ENCODE data around the gene MRGPRE.

Gene MRGPRE

GRCh38 chr11:3226846-3227567 is 5.2 kb downstream of the MRGPRE start:
- no peak for DNase-seq (ENCODE audit: low read depth)

GRCh38 chr11:3225826-3226750 is 6.1 kb downstream of the MRGPRE start:
- DNase-seq (ENCODE audit: low read depth): no peak

GRCh38 chr11:3225159-3225758 is 7.0 kb downstream of the MRGPRE start:
- DNase-seq (ENCODE audit: low read depth): no peak

- DNase-seq (ENCODE audit: low read depth): no peak
Observed at GRCh38 chr11:3224401-3225057, 7.7 kb downstream of the MRGPRE start.

GRCh38 chr11:3223932-3224381 is 8.3 kb downstream of the MRGPRE start:
- no peak for DNase-seq (ENCODE audit: low read depth)

- no peak for DNase-seq (ENCODE audit: low read depth)
Observed at GRCh38 chr11:3222941-3223915, 9.0 kb downstream of the MRGPRE start.

GRCh38 chr11:3222003-3222855 is 10.0 kb downstream of the MRGPRE start:
- DNase-seq (ENCODE audit: low read depth): no peak

- no peak for DNase-seq (ENCODE audit: low read depth)
Observed at GRCh38 chr11:3221408-3222002, 10.7 kb downstream of the MRGPRE start.

- no peak for DNase-seq (ENCODE audit: low read depth)
Observed at GRCh38 chr11:3220521-3221407, 11.5 kb downstream of the MRGPRE start.

- DNase-seq (ENCODE audit: low read depth): no peak
Observed at GRCh38 chr11:3220101-3220500, 12.1 kb downstream of the MRGPRE start.

- DNase-seq (ENCODE audit: low read depth): no peak
Observed at GRCh38 chr11:3219281-3219892, 12.8 kb downstream of the MRGPRE start.

GRCh38 chr11:3218483-3219280 is 13.5 kb downstream of the MRGPRE start, which contains the start of gene MRGPRG:
MRGPRG (minus strand) TSS chr11:3218813; CDS start chr11:3218813, 0 bp downstream.
- DNase-seq (ENCODE audit: low read depth): no peak

GRCh38 chr11:3217818-3218482 is 14.3 kb downstream of the MRGPRE start:
- DNase-seq (ENCODE audit: low read depth): no peak

GRCh38 chr11:3216027-3216525 is 16.1 kb downstream of the MRGPRE start:
- DNase-seq (ENCODE audit: low read depth): no peak

GRCh38 chr11:3215346-3216026 is 16.7 kb downstream of the MRGPRE start:
- DNase-seq (ENCODE audit: low read depth): no peak

- no peak for DNase-seq (ENCODE audit: low read depth)
Observed at GRCh38 chr11:3214420-3214699, 17.9 kb downstream of the MRGPRE start.

All from GM04503 (cell line).